ENCODE measurements around the gene EEF1A2.
"Not testable (repeated sequence)": the region's sequence is repeated elsewhere in the genome, so short reads cannot be mapped to it uniquely, and the experiment has no call there.

The EEF1A2 gene

GRCh38 chr20:63519668-63520503 is 21.0 kb upstream of the EEF1A2 start:
- DNase-seq: peak in 1 of 2 experiments; percentile 27

- DNase-seq: no peak
Measured at GRCh38 chr20:63518946-63519667, 20.2 kb upstream of the EEF1A2 start.

- no peak for DNase-seq
Measured at GRCh38 chr20:63518351-63518861, 19.5 kb upstream of the EEF1A2 start.

GRCh38 chr20:63517376-63518309 is 18.8 kb upstream of the EEF1A2 start:
- DNase-seq: no peak

- DNase-seq: not testable (repeated sequence)
Measured at GRCh38 chr20:63514520-63514919, 15.6 kb upstream of the EEF1A2 start.

GRCh38 chr20:63513207-63513606 is 14.3 kb upstream of the EEF1A2 start:
- DNase-seq: no peak

- DNase-seq: no peak
Measured at GRCh38 chr20:63509088-63509564, 10.2 kb upstream of the EEF1A2 start.

- DNase-seq: no peak
Measured at GRCh38 chr20:63508072-63508768, 9.3 kb upstream of the EEF1A2 start.

GRCh38 chr20:63507083-63507743 is 8.3 kb upstream of the EEF1A2 start:
- DNase-seq: no peak

- no peak for DNase-seq
Measured at GRCh38 chr20:63505723-63506122, 6.8 kb upstream of the EEF1A2 start.

GRCh38 chr20:63505281-63505680 is 6.4 kb upstream of the EEF1A2 start:
- DNase-seq: no peak

- no peak for DNase-seq
Measured at GRCh38 chr20:63504642-63505041, 5.8 kb upstream of the EEF1A2 start.

GRCh38 chr20:63503524-63503923 is 4.6 kb upstream of the EEF1A2 start:
- no peak for DNase-seq

GRCh38 chr20:63502671-63503172 is 3.8 kb upstream of the EEF1A2 start:
- DNase-seq: peak in 1 of 2 experiments; percentile 10

- peak; percentile 70 to 76 for DNase-seq
Measured at GRCh38 chr20:63501818-63502670, 3.2 kb upstream of the EEF1A2 start.

GRCh38 chr20:63500902-63501817 is 2.3 kb upstream of the EEF1A2 start:
- no peak for DNase-seq

- no peak for DNase-seq
Measured at GRCh38 chr20:63500151-63500901, 1.4 kb upstream of the EEF1A2 start.

- DNase-seq: no peak
Measured at GRCh38 chr20:63499338-63499969, 571 bp upstream of the EEF1A2 start.
